Memory B cell (primary cell): ENCODE measurements around the gene HPS1.

Source experiments
- ATAC-seq: fragments of 150-1000 bp; cut with Tn5 transposase; 2 replicates; pipeline ENCODE4 v1.10.0; 2021; ENCODE audit warnings: low read depth, mild to moderate bottlenecking, moderate library complexity
- DNase-seq, 2 donors: peaks; one replicate each; pipeline ENCODE4 v3.0.0; 2022; ENCODE audit warnings: low spot score in 2 of 2
- H3K27ac Mint-ChIP-seq: one replicate; pipeline ENCODE4 v1.8.0; 2022; ENCODE audit warnings: mild to moderate bottlenecking, moderate library complexity, mixed read lengths
- H3K27me3 Mint-ChIP-seq: one replicate; pipeline ENCODE4 v1.8.0; 2022; ENCODE audit warnings: mixed read lengths
- H3K36me3 Mint-ChIP-seq: one replicate; pipeline ENCODE4 v1.8.0; 2022; ENCODE audit warnings: mild to moderate bottlenecking, mixed read lengths
- H3K4me1 Mint-ChIP-seq: one replicate; pipeline ENCODE4 v1.8.0; 2022; ENCODE audit warnings: mixed read lengths
- H3K4me3 Mint-ChIP-seq: one replicate; pipeline ENCODE4 v1.8.0; 2022; ENCODE audit warnings: mild to moderate bottlenecking, moderate library complexity, mixed read lengths
- H3K9me3 Mint-ChIP-seq: one replicate; pipeline ENCODE4 v1.8.0; 2022; ENCODE audit warnings: mixed read lengths

Gene HPS1

GRCh38 chr10:98417973-98418664, 28.6 kb downstream of the HPS1 start:
- H3K4me1 Mint-ChIP-seq, result peaks cover 3% of the 10 kb centered on the region
- no peak overlapping the region for H3K27ac Mint-ChIP-seq
- peaks cover 22% of the 10 kb centered on the region for H3K36me3 Mint-ChIP-seq
- H3K4me3 Mint-ChIP-seq, result no peak overlapping the region
- DNase-seq (no peak), ATAC-seq (no peak)
- H3K27me3 Mint-ChIP-seq, result no peaks in the 10 kb centered on the region
- H3K9me3 Mint-ChIP-seq, result no peaks in the 10 kb centered on the region

GRCh38 chr10:98417481-98417959, 29.2 kb downstream of the HPS1 start:
- Mint-ChIP-seq H3K9me3 (no peaks in the 10 kb centered on the region), H3K4me3 (no peak overlapping the region), H3K4me1 (peaks cover 3% of the 10 kb centered on the region), H3K36me3 (peaks cover 18% of the 10 kb centered on the region), H3K27me3 (no peaks in the 10 kb centered on the region), H3K27ac (no peak overlapping the region)
- no peak for DNase-seq
- no peak for ATAC-seq

DNA sequence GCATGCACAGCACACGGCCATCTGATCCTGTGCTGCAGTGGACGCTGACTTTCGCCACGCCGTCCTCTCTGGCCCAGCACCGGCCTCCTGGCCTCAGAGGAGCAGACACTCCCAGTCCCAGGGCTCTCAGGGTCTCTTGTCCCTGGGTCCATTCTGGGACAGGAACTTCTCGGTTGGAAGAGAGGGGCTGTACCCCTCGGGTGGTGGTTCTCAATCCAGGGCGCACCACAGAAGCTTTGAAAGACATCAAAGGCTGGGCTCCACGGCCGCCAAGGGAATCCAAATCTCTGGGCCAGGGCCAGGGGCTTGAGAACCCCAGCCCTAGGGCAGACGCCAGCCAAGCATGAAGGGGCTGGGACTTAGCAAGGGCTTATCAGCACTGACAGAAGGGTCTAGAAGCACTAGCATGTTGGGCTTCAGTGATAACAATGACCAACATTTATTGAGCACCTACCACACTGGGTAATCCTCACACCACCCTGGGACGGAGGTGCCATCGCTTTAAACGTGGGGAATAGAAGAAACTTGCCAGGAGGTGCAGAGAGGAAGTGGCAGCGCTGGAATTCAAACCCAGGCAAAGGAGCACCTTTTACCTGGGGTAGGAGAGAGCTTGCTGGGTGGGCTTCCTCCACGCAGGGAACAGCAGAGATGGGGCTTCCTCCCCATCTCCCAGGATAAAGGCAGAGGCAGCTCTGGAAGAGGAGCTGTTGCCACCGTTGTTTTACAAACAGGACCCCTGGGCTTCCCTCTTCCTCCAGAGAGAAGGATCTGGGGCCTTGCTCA, 29.9 kb downstream of the HPS1 start:
- Mint-ChIP-seq H3K9me3 (no peaks in the 10 kb centered on the region), H3K4me3 (no peak overlapping the region), H3K27ac (peak overlapping the region; percentile 45), H3K4me1 (peaks cover 3% of the 10 kb centered on the region), H3K27me3 (no peaks in the 10 kb centered on the region), H3K36me3 (peaks cover 17% of the 10 kb centered on the region)
- ATAC-seq (no peak), DNase-seq (no peak)

- no peak for DNase-seq
- Mint-ChIP-seq H3K9me3 (no peaks in the 10 kb centered on the region), H3K4me1 (peaks cover 3% of the 10 kb centered on the region), H3K4me3 (no peak overlapping the region), H3K36me3 (peaks cover 15% of the 10 kb centered on the region), H3K27me3 (no peaks in the 10 kb centered on the region), H3K27ac (no peak overlapping the region)
- ATAC-seq, result no peak
Measured at GRCh38 chr10:98415731-98416119, 31.0 kb downstream of the HPS1 start.

DNA sequence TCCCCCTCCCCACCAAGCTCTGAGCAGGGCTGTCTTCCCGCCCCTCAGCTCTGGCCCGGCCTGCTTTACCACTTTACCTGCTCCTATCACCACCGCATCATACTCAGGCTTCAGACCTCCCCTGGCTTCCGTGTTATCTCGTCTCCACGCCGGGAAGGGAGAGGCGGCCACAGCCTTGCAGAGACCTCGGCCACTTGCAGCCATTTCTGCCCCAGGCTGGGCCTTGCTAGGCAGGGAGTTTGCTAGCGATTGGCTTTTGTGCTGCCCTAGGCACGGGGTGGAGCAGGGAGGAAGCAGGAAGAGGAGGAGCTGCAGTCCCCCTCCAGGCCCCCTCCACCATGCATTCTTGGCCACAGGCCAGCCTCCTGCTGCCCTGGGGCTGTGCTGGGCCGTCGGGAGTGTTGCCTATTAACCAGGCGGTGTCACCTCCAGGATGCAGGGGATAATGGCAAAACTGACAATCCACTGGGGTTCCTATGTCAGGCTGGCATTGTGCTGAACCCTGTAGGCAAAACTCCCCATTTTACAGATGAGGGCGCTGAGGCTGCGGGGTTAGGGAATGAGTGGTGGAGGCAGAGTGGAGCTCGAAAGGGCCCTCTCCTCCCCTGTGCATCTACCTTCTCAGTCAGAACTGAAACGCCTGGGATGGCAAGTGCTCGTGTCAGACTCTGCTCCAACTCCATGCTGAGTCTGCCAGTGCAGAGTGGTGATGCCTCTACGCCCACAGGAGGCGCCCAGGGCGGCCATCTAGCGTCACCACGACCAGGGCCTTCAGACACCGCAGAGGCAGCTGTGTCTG, 31.6 kb downstream of the HPS1 start, which contains the start of gene PYROXD2:
Gene PYROXD2, minus strand, starts transcription at position 251 of the 799 bp plus-strand sequence. Its CDS starts 47 bp downstream, at position 204.
- peak within 1 kb of the TSS; percentile 41 for H3K4me3 Mint-ChIP-seq
- H3K9me3 Mint-ChIP-seq, result no peaks in the 10 kb centered on the region
- no peak for DNase-seq
- no peak within 1 kb of the TSS for H3K27ac Mint-ChIP-seq
- peaks cover 3% of the 10 kb centered on the region for H3K4me1 Mint-ChIP-seq
- no peaks in the 10 kb centered on the region for H3K27me3 Mint-ChIP-seq
- ATAC-seq, result no peak
- peaks cover 15% of the 10 kb centered on the region for H3K36me3 Mint-ChIP-seq

DNA sequence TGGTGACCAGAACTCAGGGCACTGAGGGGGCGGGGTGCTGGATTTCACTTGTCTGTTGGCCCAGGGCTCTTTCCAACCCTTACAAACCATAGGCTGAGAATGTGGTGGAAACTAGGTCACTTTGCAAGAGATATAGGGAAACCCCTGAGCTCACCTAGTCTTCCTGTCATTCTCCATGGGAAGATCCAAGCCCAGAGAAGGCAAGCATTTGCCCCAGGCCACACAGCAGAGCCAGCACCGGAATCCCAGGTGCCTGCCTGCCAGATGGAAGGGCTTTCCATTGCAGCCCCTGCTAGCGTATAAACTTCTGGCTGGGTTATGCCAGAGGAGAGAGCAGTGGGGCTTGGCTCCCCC, 32.2 kb downstream of the HPS1 start:
- Mint-ChIP-seq H3K36me3 (peaks cover 11% of the 10 kb centered on the region), H3K4me1 (peaks cover 3% of the 10 kb centered on the region), H3K9me3 (no peaks in the 10 kb centered on the region), H3K4me3 (no peak overlapping the region), H3K27me3 (no peaks in the 10 kb centered on the region), H3K27ac (no peak overlapping the region)
- DNase-seq (no peak), ATAC-seq (no peak)

GRCh38 chr10:98411768-98412167, 35.0 kb downstream of the HPS1 start:
- Mint-ChIP-seq H3K9me3 (no peaks in the 10 kb centered on the region), H3K4me1 (peaks cover 3% of the 10 kb centered on the region), H3K27me3 (peaks cover 4% of the 10 kb centered on the region), H3K36me3 (no peaks in the 10 kb centered on the region), H3K27ac (no peak overlapping the region), H3K4me3 (no peak overlapping the region)
- no peak for DNase-seq
- no peak for ATAC-seq

- DNase-seq (no peak), ATAC-seq (no peak)
- H3K4me1 Mint-ChIP-seq, result peaks cover 3% of the 10 kb centered on the region
- peaks cover 4% of the 10 kb centered on the region for H3K27me3 Mint-ChIP-seq
- H3K27ac Mint-ChIP-seq, result no peak overlapping the region
- H3K9me3 Mint-ChIP-seq, result no peaks in the 10 kb centered on the region
- H3K4me3 Mint-ChIP-seq, result no peak overlapping the region
- H3K36me3 Mint-ChIP-seq, result no peaks in the 10 kb centered on the region
Measured at GRCh38 chr10:98411166-98411565, 35.6 kb downstream of the HPS1 start.

GRCh38 chr10:98410759-98411158, 36.0 kb downstream of the HPS1 start:
- no peak for DNase-seq
- no peaks in the 10 kb centered on the region for H3K36me3 Mint-ChIP-seq
- H3K4me3 Mint-ChIP-seq, result no peak overlapping the region
- H3K27me3 Mint-ChIP-seq, result peaks cover 4% of the 10 kb centered on the region
- ATAC-seq, result no peak
- no peaks in the 10 kb centered on the region for H3K9me3 Mint-ChIP-seq
- peaks cover 3% of the 10 kb centered on the region for H3K4me1 Mint-ChIP-seq
- no peak overlapping the region for H3K27ac Mint-ChIP-seq

DNA sequence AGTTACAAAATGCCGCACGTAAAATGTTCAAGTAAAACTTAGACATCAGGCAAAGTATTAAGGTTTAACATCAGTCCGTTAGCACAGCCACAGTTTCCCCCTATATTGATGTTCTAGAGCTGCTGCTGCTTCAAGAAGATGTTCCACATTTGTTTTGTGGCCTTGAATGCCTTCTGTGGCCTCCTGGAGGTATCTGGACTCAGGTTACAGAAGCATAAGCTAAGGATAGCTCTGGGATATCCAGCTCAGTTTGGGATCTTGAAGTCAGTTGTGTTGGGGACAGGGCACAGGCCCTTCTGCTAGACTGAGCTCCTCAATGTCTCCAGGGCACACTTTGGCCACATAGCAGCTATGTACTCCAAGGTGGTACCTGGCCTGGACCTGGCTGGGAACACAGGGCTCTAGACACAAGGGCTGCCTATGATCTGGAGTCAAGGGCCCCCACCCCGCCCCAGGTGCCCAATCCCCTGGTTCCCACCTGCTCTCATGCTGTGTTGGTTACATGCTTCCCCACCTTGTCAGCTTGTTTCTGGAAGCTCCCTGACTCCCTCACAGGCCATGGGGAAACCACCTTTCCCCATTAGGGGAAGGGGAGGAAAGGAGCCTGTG, 36.5 kb downstream of the HPS1 start:
- DNase-seq (no peak), ATAC-seq (no peak)
- peaks cover 3% of the 10 kb centered on the region for H3K4me1 Mint-ChIP-seq
- peaks cover 4% of the 10 kb centered on the region for H3K27me3 Mint-ChIP-seq
- no peak overlapping the region for H3K27ac Mint-ChIP-seq
- no peaks in the 10 kb centered on the region for H3K9me3 Mint-ChIP-seq
- no peak overlapping the region for H3K4me3 Mint-ChIP-seq
- no peaks in the 10 kb centered on the region for H3K36me3 Mint-ChIP-seq

GRCh38 chr10:98408799-98409198, 37.9 kb downstream of the HPS1 start:
- peaks cover 4% of the 10 kb centered on the region for H3K27me3 Mint-ChIP-seq
- no peaks in the 10 kb centered on the region for H3K9me3 Mint-ChIP-seq
- no peak overlapping the region for H3K4me3 Mint-ChIP-seq
- no peak overlapping the region for H3K27ac Mint-ChIP-seq
- no peak for ATAC-seq
- H3K4me1 Mint-ChIP-seq, result no peaks in the 10 kb centered on the region
- H3K36me3 Mint-ChIP-seq, result no peaks in the 10 kb centered on the region
- DNase-seq, result no peak

DNA sequence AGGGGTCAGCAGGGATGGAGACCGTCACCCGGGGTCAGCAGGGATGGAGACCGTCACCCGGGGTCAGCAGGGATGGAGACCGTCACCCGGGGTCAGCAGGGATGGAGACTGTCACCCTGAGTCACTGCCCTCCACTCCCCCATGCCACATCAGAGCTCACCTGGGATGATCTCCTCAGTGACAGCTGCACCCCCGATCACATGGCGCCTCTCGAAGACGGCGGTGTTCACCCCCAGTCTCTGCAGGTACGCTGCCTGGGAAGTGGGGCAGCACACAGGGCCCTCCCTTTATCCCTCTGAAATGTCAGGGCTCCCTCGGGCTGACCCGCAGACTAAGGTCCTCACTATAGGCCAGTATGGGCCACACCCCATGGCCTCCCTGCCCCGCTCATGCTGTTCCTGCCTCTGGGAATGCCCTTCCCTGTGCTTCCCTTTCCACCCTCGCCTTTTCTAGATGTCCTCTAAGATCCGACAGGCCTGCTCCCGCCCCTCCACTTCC, 38.9 kb downstream of the HPS1 start:
- no peak overlapping the region for H3K27ac Mint-ChIP-seq
- ATAC-seq (no peak), DNase-seq (no peak)
- peaks cover 10% of the 10 kb centered on the region for H3K27me3 Mint-ChIP-seq
- peaks cover 3% of the 10 kb centered on the region for H3K4me1 Mint-ChIP-seq
- peaks cover 6% of the 10 kb centered on the region for H3K36me3 Mint-ChIP-seq
- no peaks in the 10 kb centered on the region for H3K9me3 Mint-ChIP-seq
- no peak overlapping the region for H3K4me3 Mint-ChIP-seq

- no peak overlapping the region for H3K27ac Mint-ChIP-seq
- H3K4me3 Mint-ChIP-seq, result no peak overlapping the region
- no peaks in the 10 kb centered on the region for H3K9me3 Mint-ChIP-seq
- peaks cover 3% of the 10 kb centered on the region for H3K4me1 Mint-ChIP-seq
- peaks cover 10% of the 10 kb centered on the region for H3K27me3 Mint-ChIP-seq
- H3K36me3 Mint-ChIP-seq, result peaks cover 9% of the 10 kb centered on the region
- DNase-seq, result no peak
- ATAC-seq, result no peak
Measured at GRCh38 chr10:98407017-98407743, 39.6 kb downstream of the HPS1 start.
